HepG2 (cell line): ENCODE measurements around the gene GALR2. TPM values are rescaled to one million over a fixed set of nuclear protein-coding genes. Genes with fewer than 3 reads are reported as not detected.

Experiments used
- AHDC1 ChIP-seq: sonication (generic); formaldehyde crosslinking; IDR thresholded peaks from 2 replicates; pipeline ENCODE4 v1.5.1; 2020; ENCODE audit warnings: mild to moderate bottlenecking, missing genetic modification reagents, borderline replicate concordance
- DNMT3B ChIP-seq: conservative IDR thresholded peaks from 2 replicates; pipeline ENCODE4 v1.6.1; 2016; ENCODE audit warnings: missing biosample characterization, control low read depth
- HNF1A ChIP-seq, 2 experiments: sonication (generic) in 1 of 2; formaldehyde crosslinking in 1 of 2; IDR thresholded peaks; 2 replicates each; pipeline versions ENCODE4 v1.4.0 to v1.6.1; 2016 to 2020; ENCODE audit warnings: borderline replicate concordance in 1 of 2, low read depth in 1 of 2, mild to moderate bottlenecking in 1 of 2, missing genetic modification reagents in 1 of 2
- HOXD1 ChIP-seq: sonication (generic); formaldehyde crosslinking; IDR thresholded peaks from 2 replicates; pipeline ENCODE4 v1.5.0; 2020; ENCODE audit warnings: missing genetic modification reagents
- KLF16 ChIP-seq, 2 experiments: sonication (generic) in 1 of 2; formaldehyde crosslinking in 1 of 2; IDR thresholded peaks; 2 replicates each; pipeline versions ENCODE4 v1.6.1 to v1.8.0; 2016 to 2023; ENCODE audit warnings: missing genetic modification reagents in 2 of 2, missing compliant biosample characterization in 1 of 2
- LBX2 ChIP-seq: sonication (generic); formaldehyde crosslinking; IDR thresholded peaks from 2 replicates; pipeline ENCODE4 v1.5.0; 2020; ENCODE audit warnings: missing genetic modification reagents, mild to moderate bottlenecking, borderline replicate concordance
- NCOA5 ChIP-seq: sonication (generic); formaldehyde crosslinking; IDR thresholded peaks from 2 replicates; pipeline ENCODE4 v1.4.0; 2020; ENCODE audit warnings: missing genetic modification reagents
- STAG1 ChIP-seq: sonication (generic); formaldehyde crosslinking; IDR thresholded peaks from 2 replicates; pipeline ENCODE4 v1.4.0; 2020; ENCODE audit warnings: missing genetic modification reagents
- THAP8 ChIP-seq: sonication (generic); formaldehyde crosslinking; IDR thresholded peaks from 2 replicates; pipeline ENCODE4 v1.5.1; 2020; ENCODE audit warnings: missing genetic modification reagents, mild to moderate bottlenecking, borderline replicate concordance
- YEATS2 ChIP-seq: sonication (generic); formaldehyde crosslinking; IDR thresholded peaks from 2 replicates; pipeline ENCODE4 v1.4.0; 2020; ENCODE audit warnings: missing genetic modification reagents, borderline replicate concordance
- ZFAT ChIP-seq: sonication (generic); formaldehyde crosslinking; conservative IDR thresholded peaks from 2 replicates; pipeline ENCODE4 v1.8.1; 2023; ENCODE audit warnings: missing genetic modification reagents, inconsistent platforms
- ZNF138 ChIP-seq: sonication (generic); formaldehyde crosslinking; IDR thresholded peaks from 2 replicates; pipeline ENCODE4 v1.5.0; 2020; ENCODE audit warnings: mild to moderate bottlenecking, low read depth, missing genetic modification reagents
- ZNF224 ChIP-seq: sonication (generic); formaldehyde crosslinking; IDR thresholded peaks from 2 replicates; pipeline ENCODE4 v1.5.0; 2020; ENCODE audit warnings: mild to moderate bottlenecking, missing genetic modification reagents
- ZNF547 ChIP-seq: sonication (generic); formaldehyde crosslinking; IDR thresholded peaks from 2 replicates; pipeline ENCODE4 v1.5.1; 2020; ENCODE audit warnings: mild to moderate bottlenecking, missing genetic modification reagents
- ZSCAN25 ChIP-seq: sonication (generic); formaldehyde crosslinking; IDR thresholded peaks from 2 replicates; pipeline ENCODE4 v1.8.0; 2022; ENCODE audit warnings: mild to moderate bottlenecking, missing genetic modification reagents
- ZUFSP ChIP-seq: sonication (generic); formaldehyde crosslinking; IDR thresholded peaks from 2 replicates; pipeline ENCODE4 v1.9.0; 2021; ENCODE audit warnings: missing genetic modification reagents, mild to moderate bottlenecking, borderline replicate concordance
- polyA plus RNA-seq, 8 experiments: library from polyadenylated mRNA; depleted of rRNA in 3 of 8; stranded (reverse) in 7 of 8; unstranded in 1 of 8; fragments of >200 nt; fragmentation: Illumina TruSeq in 4 of 8; extraction: Trizol in 4 of 8; gene quantifications; 2 replicates each; pipeline versions ENCODE4 v1.2.1 to v1.2.3, GENCODE V29; 2011 to 2016; ENCODE audit warnings: low read depth in 4 of 8, missing spikeins in 1 of 8, mixed read lengths in 1 of 8; ENCODE audit not compliant: insufficient read depth in 1 of 8
- total RNA-seq, 5 experiments: library from RNA; depleted of rRNA; stranded (reverse); fragments of >200 nt; fragmentation: Illumina TruSeq; extraction: Trizol; gene quantifications; 2 replicates each; pipeline ENCODE4 v1.2.3, GENCODE V29; 2016; ENCODE audit warnings: low read depth in 1 of 5

Gene GALR2
- total and polyA plus RNA-seq, 2 of the 13 experiments (the other 11 are each of a cell fraction or from before 2014, with no cell fraction given), result 0.48 to 0.58 TPM

GRCh38 chr17:76026714-76027158 lies 47.8 kb upstream of the GALR2 start (continued):
- TF ChIP-seq DNMT3B (no peak), ZNF547 (no peak), ZFAT (CRISPR knock-in tag) (no peak), ZNF138 (no peak), HNF1A (IDR thresholded peaks at IDR 0.05; ENCODE audit: low read depth) (no peak), HNF1A (CRISPR knock-in tag; IDR thresholded peaks at IDR 0.05; ENCODE audit: borderline replicate concordance) (no peak), THAP8 (CRISPR knock-in tag) (no peak), ZNF224 (CRISPR knock-in tag) (0 out of 2 replicates have a peak, but pooled peaks have one; percentile 19), NCOA5 (CRISPR knock-in tag) (no peak), ZSCAN25 (CRISPR knock-in tag) (no peak), AHDC1 (CRISPR knock-in tag) (no peak), YEATS2 (no peak), STAG1 (no peak), KLF16 (CRISPR knock-in tag; IDR thresholded peaks at IDR 0.05) (no peak), LBX2 (CRISPR knock-in tag) (no peak), HOXD1 (CRISPR knock-in tag) (peak; percentile 1; the same call in 1 of the 2 replicates), ZUFSP (CRISPR knock-in tag) (no peak)
